IPS-20b (cell line): ENCODE data around the gene CEP72.

Source experiments
- H3K27ac ChIP-seq: one replicate; pipeline ENCODE4 v1.5.1; 2013; ENCODE audit warnings: low read length
- H3K27me3 ChIP-seq: 2 replicates; pipeline ENCODE4 v1.6.1; 2013; ENCODE audit warnings: mild to moderate bottlenecking, low read length, inconsistent platforms; ENCODE audit not compliant: insufficient read depth
- H3K36me3 ChIP-seq: 2 replicates; pipeline ENCODE4 v1.6.1; 2013; ENCODE audit warnings: low read depth, mild to moderate bottlenecking, inconsistent platforms, low read length, moderate library complexity; ENCODE audit not compliant: insufficient read depth
- H3K4me1 ChIP-seq: 2 replicates; pipeline ENCODE4 v1.6.1; 2013; ENCODE audit warnings: mild to moderate bottlenecking, control low read depth, inconsistent platforms, low read length, moderate library complexity; ENCODE audit not compliant: insufficient read depth
- H3K4me3 ChIP-seq: 2 replicates; pipeline ENCODE4 v1.5.1; 2013; ENCODE audit warnings: mild to moderate bottlenecking, low read length, inconsistent platforms
- H3K9ac ChIP-seq: 2 replicates; pipeline ENCODE4 v1.6.1; 2013; ENCODE audit warnings: low read depth, mild to moderate bottlenecking, inconsistent platforms, low read length, moderate library complexity
- H3K9me3 ChIP-seq: 2 replicates; pipeline ENCODE4 v1.6.1; 2013; ENCODE audit warnings: mild to moderate bottlenecking, low read depth, low read length, inconsistent platforms; ENCODE audit not compliant: insufficient read depth

Gene CEP72, protein sequence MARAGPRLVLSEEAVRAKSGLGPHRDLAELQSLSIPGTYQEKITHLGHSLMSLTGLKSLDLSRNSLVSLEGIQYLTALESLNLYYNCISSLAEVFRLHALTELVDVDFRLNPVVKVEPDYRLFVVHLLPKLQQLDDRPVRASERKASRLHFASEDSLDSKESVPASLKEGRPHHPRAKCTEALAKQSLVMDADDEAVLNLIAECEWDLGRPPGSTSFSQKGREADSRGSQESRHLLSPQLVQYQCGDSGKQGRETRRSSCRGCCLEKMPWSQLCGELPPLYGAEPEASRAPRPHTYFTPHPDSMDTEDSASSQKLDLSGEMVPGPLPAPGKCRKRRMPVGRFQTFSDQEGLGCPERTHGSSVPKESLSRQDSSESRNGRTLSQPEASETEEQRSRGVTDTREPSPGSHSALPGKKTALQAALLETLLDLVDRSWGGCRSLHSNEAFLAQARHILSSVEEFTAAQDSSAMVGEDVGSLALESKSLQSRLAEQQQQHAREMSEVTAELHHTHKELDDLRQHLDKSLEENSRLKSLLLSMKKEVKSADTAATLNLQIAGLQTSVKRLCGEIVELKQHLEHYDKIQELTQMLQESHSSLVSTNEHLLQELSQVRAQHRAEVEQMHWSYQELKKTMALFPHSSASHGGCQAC

DNA sequence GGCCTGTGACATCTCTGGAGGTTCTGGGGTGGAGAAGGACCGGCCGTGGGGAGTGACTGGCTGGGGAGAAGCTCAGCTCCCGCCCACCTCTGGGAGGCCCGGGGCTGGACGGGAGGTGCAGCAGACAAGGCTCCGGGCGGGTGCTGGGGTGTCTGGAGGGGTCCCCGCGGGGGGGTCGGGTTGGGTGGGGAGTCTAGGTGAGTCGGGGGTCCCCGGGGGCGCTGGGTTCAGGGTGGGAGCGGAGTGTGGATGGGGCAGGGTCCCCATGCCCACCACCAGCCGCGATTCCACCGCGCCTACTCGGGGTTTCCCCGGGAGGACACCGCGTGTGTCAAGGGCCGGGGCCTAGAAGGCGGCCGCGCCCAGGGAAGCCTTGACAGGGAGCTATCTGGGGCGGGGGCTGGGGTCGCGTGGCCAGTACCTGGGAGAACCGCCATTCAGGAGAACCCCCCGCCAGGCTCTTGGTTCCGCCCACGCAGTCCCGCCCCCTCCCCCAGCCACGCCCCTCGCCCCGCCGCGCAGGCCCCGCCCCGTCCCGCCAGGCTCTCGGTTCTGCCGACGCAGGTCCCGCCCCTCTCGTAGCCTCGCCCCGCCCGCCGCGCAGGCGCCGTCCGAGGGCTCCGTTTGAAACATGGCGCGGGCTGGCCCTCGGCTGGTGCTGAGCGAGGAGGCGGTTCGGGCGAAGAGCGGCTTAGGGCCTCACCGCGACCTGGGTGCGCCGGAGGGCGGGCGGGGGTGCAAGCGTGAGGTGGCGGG is at the start of gene CEP72:
Gene CEP72, plus strand, starts transcription at position 610 of the 756 bp plus-strand sequence. Its CDS starts 22 bp downstream, at position 632.
- Histone ChIP-seq H3K4me3 (peak within 1 kb of the TSS; percentile 96), H3K27ac (peak within 1 kb of the TSS; percentile 36)

DNA sequence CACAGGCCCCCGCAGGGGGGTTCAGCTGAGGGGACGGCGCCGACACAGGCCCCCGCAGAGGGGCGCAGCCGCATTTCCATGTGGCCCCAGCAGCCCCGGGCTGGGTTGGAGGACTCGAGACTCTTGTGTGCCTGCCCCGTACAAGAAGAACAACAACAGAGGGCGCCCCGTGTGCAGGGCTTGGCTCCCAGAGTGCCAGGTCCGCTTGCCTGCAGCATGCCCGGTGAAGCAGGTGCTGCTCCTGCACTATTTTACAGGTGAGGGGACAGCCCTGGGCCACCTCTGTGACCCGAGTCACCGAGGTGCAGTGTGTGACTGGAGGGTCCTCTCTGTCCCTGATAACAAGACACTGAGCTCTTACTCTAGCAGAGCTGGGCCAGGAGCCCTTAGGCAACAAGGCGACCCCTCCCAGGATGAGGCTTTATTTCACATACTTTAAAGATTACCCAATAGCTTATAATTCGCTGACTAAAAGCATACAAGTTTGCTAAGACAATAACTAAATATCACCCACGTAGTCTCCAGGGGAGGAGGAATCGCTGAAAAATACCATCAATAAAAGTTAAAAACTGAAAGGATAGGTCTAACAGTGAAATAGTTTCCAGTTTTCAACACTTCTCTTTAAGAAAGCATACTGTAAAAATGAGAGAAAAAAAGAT is 46.2 kb upstream of the CEP72 start:
- Histone ChIP-seq H3K4me3 (no peak overlapping the region), H3K36me3 (no peaks in the 10 kb centered on the region), H3K27ac (no peak overlapping the region), H3K27me3 (peaks cover 34% of the 10 kb centered on the region), H3K9me3 (no peaks in the 10 kb centered on the region), H3K9ac (no peak overlapping the region), H3K4me1 (no peaks in the 10 kb centered on the region)

More for the DNA sequence above, at the start of gene CEP72:
- Histone ChIP-seq H3K9me3 (no peaks in the 10 kb centered on the region), H3K27me3 (no peaks in the 10 kb centered on the region), H3K4me1 (peaks cover 3% of the 10 kb centered on the region; the same call in 1 of the 2 replicates), H3K36me3 (no peaks in the 10 kb centered on the region), H3K9ac (peak within 1 kb of the TSS; percentile 77; the same call in 1 of the 2 replicates)

DNA sequence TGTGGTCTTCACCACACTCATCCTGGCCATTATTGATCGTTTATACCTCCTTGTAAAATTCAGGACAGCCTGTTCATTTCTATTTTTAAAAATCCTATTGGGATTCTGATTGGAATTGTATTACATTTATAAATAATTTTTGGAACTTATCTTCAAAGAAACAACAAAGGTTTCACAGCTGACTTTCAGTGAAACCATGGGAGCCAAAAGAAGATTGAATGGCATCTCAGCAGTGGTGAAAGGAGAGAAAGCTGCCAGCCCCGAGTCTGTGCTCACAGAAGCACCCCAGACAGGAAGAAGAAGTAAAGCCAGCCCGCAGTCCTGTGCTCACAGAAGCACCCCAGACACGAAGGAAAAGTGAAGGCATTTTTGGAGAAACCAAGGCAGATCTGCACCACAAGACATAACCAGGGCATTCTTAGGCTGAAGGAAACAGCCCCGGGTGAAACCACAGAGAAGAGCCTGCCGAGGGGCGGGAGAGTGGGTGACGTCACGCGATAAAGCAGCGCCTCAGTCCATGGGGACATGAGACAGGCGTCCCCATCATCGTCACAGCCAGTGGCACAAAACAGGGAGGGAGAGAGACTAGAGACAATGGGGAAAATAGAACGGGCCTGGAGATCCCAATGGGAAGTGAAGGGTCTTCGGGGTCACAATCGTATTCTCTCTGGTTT is 45.4 kb upstream of the CEP72 start:
- H3K27me3 ChIP-seq: peaks cover 27% of the 10 kb centered on the region
- H3K36me3 ChIP-seq: no peaks in the 10 kb centered on the region
- H3K9me3 ChIP-seq: no peaks in the 10 kb centered on the region
- no peak overlapping the region for H3K27ac ChIP-seq
- no peaks in the 10 kb centered on the region for H3K4me1 ChIP-seq
- no peak overlapping the region for H3K9ac ChIP-seq
- no peak overlapping the region for H3K4me3 ChIP-seq

DNA sequence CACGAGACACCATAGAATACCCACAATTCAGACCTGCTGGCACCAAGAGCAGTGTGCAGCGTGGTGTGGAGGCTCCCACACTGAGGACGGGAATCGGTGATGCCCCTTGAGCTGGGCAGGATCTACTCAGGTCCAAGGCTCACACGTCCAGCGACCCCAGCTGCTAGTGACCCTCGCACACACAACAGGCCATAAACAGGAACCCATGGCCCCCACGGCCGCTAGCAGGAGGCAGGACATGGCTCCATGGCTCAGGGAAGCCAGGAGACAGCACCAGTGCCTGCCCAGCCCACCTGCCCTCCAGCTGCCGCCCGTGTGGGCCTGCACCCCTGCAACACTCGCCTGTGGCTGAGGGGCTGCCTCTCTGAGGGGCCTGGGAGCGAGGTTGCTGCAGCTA is 44.5 kb upstream of the CEP72 start:
- H3K27ac ChIP-seq: no peak overlapping the region
- H3K36me3 ChIP-seq: no peaks in the 10 kb centered on the region
- H3K27me3 ChIP-seq: peaks cover 27% of the 10 kb centered on the region
- H3K9ac ChIP-seq: no peak overlapping the region
- H3K4me1 ChIP-seq: no peaks in the 10 kb centered on the region
- H3K4me3 ChIP-seq: no peak overlapping the region
- H3K9me3 ChIP-seq: no peaks in the 10 kb centered on the region

DNA sequence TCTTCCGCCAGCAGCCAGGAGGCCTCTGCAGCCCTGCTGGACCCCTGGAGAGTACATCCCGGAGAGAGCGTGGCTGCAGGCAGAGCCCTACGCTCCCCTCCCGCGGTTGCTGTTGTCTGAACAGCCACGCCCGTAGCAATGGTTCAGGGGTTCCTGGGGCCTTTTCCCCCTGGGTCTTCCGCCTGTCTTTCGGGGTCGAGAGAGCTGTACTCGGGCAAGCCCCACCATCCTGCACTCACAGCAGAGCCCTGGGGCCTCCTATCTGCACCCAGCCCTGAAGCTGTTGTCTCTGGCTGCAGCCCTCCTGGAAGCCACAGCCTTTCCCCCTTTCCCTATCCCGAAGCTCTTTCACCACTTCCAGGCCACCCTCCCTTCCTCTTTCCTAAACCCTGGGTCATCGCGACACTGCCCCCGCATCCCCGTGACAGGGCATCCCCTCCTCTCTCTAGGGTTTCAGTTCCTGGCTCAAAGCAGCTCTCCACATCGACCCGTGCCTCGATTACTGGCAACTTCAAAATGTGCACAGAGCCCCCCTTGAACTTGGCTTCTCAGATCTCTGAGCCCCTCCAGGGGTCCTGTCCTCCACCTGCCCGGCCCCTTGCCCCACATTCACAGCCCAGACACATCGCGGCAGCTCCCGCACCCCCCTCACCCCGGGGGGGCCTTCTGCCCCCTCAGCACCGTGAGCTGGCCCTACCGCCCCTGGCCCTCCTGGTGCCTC is 43.9 kb upstream of the CEP72 start:
- no peak overlapping the region for H3K9ac ChIP-seq
- peaks cover 27% of the 10 kb centered on the region for H3K27me3 ChIP-seq
- H3K27ac ChIP-seq: no peak overlapping the region
- no peaks in the 10 kb centered on the region for H3K4me1 ChIP-seq
- no peaks in the 10 kb centered on the region for H3K9me3 ChIP-seq
- no peak overlapping the region for H3K4me3 ChIP-seq
- H3K36me3 ChIP-seq: no peaks in the 10 kb centered on the region

DNA sequence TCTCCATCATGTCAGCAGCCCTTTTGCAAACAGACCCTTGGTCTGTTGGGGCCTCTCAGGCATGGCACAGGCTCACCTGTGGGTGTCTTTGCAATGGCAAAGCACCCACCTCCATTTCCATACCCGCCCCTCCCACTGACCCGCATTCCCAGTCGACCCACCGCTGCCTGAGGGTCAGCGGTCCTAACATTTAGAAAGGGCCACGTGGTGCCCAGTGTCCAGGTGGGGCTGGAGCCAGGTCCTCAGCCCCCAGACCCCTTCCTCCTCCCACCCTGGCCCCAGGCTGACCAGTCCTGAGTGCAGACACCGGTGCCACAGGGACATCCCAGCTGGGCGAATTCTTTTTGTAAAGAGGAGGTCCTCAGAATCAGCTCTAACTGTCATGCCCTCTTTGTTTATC is 43.3 kb upstream of the CEP72 start:
- Histone ChIP-seq H3K27ac (no peak overlapping the region), H3K9ac (no peak overlapping the region), H3K27me3 (peaks cover 27% of the 10 kb centered on the region)

DNA sequence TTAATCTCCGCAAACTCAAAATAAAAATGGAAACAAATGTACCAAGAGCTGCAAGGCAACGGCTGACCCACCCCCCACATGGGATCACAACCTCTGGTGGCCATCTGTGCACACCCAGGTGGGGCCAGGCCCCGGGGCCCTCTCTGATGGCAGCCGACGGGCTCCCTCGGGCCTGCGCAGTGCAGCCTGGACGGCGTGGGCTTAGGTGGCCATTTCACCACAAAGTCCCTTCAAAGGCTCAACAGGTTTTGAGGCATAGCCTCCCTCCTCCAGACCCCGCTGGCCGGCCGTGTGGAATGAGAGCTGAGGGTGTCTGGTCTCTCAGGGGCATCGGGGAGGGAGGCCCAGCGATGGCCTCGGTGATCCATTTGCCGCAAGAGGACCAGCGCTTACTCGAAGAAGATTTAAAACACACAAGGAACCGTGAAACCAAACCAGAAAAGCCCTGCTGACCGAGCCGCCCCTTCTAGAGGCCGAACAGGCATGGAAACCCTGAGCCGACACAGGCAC is 42.7 kb upstream of the CEP72 start:
- H3K9me3 ChIP-seq: no peaks in the 10 kb centered on the region
- H3K9ac ChIP-seq: no peak overlapping the region
- H3K36me3 ChIP-seq: no peaks in the 10 kb centered on the region
- no peak overlapping the region for H3K4me3 ChIP-seq
- H3K27ac ChIP-seq: no peak overlapping the region
- no peaks in the 10 kb centered on the region for H3K4me1 ChIP-seq
- H3K27me3 ChIP-seq: peaks cover 27% of the 10 kb centered on the region

More for the DNA sequence above, 43.3 kb upstream of the CEP72 start:
- no peak overlapping the region for H3K4me3 ChIP-seq
- H3K36me3 ChIP-seq: no peaks in the 10 kb centered on the region
- H3K4me1 ChIP-seq: no peaks in the 10 kb centered on the region
- no peaks in the 10 kb centered on the region for H3K9me3 ChIP-seq

DNA sequence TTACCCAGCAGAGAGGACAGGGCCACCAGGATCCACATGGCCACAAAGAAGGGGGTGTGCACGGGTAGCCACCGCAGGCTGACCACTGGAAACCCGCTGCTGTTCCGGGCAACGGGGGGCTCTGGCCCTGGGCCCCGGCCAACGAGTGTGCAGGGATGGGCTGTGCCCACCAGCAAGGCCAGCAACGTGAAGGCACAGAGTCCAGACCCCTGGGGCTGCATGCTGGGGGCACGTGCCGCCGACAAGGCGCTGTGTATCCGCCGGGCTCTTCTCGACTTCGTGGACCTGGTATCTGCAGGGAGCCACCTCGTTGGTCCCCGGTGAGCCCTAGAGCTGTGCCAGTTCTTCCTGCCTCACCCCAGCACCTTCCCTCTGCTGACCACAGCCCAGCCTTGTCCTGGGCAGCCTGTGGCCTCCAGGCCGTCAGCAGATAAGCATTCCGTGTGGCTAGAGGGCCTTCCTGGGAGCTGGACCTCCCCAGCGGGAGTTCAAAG is 42.2 kb upstream of the CEP72 start:
- H3K27ac ChIP-seq: no peak overlapping the region
- no peak overlapping the region for H3K4me3 ChIP-seq
- H3K27me3 ChIP-seq: peaks cover 27% of the 10 kb centered on the region
- H3K36me3 ChIP-seq: no peaks in the 10 kb centered on the region
- H3K9me3 ChIP-seq: no peaks in the 10 kb centered on the region
- no peak overlapping the region for H3K9ac ChIP-seq
- H3K4me1 ChIP-seq: no peaks in the 10 kb centered on the region

DNA sequence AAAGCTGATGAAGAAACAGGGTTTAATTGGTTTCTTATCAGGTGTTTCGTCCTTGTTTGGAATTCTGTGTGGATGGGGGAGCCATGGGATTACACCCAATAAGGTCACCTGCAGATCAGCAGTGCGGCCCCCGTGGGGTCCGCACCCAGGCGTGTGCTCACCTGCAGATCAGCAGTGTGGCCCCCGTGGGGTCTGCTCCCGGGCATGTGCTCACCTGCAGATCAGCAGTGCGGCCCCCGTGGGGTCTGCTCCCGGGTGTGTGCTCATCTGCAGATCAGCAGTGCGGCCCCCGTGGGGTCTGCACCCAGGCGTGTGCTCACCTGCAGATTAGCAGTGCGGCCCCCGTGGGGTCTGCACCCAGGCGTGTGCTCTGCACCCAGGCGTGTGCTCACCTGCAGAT is 41.7 kb upstream of the CEP72 start:
- Histone ChIP-seq H3K9ac (no peak overlapping the region), H3K27me3 (peaks cover 27% of the 10 kb centered on the region)

DNA sequence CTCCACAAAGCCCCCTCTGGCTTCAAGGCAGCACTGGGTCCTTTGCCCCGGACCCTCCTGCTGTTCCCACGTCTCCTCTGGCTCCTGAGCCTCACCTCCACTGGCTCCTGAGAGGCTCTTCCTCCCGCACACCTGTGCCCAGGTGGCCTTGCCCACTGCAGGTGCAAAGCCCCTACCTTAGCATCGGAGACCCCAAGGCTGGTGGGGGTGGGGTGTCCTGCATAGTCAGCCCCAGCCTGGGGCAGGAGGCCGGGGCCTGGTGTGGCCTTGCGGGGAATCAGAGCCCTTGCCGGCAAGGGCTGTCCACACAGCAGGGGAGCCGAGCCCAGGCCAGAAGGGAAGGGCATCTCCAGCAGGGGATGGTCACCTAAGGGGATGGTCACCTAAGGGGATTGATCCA is 41.3 kb upstream of the CEP72 start:
- peaks cover 23% of the 10 kb centered on the region for H3K27me3 ChIP-seq
- H3K36me3 ChIP-seq: no peaks in the 10 kb centered on the region
- no peak overlapping the region for H3K4me3 ChIP-seq
- no peaks in the 10 kb centered on the region for H3K4me1 ChIP-seq
- no peak overlapping the region for H3K27ac ChIP-seq
- H3K9me3 ChIP-seq: no peaks in the 10 kb centered on the region
- no peak overlapping the region for H3K9ac ChIP-seq

More for the DNA sequence above, 41.7 kb upstream of the CEP72 start:
- Histone ChIP-seq H3K9me3 (no peaks in the 10 kb centered on the region), H3K4me1 (no peaks in the 10 kb centered on the region), H3K4me3 (no peak overlapping the region), H3K36me3 (no peaks in the 10 kb centered on the region), H3K27ac (no peak overlapping the region)
